Stimulated activated CD4-positive, alpha-beta T cell treated with anti-CD3 and anti-CD28 coated beads, Interleukin-1b, Interleukin-23, amount 100 ng/mL, for 1 hour (primary cell): Measurements from ENCODE around the gene PHKA1.
"Not testable (repeated sequence)": the region's sequence is repeated elsewhere in the genome, so short reads cannot be mapped to it uniquely, and the experiment has no call there.

ENCODE experiments used
- DNase-seq, 2 donors: peaks; one replicate each; pipeline ENCODE4 v3.0.0-alpha.2; 2020; ENCODE audit warnings: low read depth in 2 of 2

Gene PHKA1

GRCh38 chrX:72713599-72714477 is at the start of gene PHKA1:
Gene PHKA1 (minus strand): TSS chrX:72714306. CDS start chrX:72713880, 426 bp downstream.
- peak in 1 of 2 donors; percentile 27 for DNase-seq

DNA sequence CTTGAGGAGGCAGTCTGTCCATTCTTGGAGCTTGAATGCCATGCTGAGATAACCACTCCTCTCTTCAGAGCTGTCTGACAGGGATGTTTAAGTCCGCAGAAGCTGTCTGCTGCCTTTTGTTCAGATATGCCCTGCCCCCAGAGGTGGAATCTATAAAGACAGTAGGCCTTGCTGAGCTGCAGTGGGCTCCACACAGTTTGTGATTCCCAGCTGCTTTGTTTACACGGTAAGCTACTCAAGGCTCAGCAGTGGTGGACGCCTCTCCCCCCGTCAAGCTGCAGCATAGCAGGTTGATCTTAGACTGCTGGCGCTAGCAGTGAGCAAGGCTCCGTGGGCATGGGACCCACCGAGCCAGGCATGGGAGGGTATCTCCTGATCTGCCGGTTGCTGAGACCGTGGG is 46.3 kb upstream of the PHKA1 start:
- DNase-seq = not testable (repeated sequence)

- not testable (repeated sequence) for DNase-seq
Observed at GRCh38 chrX:72748545-72748944, 34.4 kb upstream of the PHKA1 start.

GRCh38 chrX:72745546-72745945 is 31.4 kb upstream of the PHKA1 start:
- not testable (repeated sequence) for DNase-seq

- no peak for DNase-seq
Observed at GRCh38 chrX:72735561-72735960, 21.5 kb upstream of the PHKA1 start.

DNA sequence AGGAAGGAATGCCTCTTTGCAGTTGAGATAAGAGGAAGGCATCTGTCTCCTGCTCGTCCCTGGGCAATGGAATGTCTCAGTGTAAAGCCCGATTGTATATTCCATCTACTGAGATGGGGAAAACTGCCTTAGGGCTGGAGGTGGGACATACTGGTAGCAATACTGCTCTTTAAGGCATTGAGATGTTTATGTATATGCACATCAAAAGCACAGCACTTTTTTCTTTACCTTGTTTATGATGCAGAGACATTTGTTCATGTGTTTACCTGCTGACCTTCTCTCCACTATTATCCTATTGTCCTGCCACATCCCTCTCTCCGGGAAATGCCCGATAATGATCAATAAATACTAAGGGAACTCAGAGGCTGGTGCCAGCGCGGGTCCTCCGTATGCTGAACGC is 19.5 kb upstream of the PHKA1 start:
- DNase-seq = not testable (repeated sequence)

- DNase-seq = no peak
Observed at GRCh38 chrX:72727846-72728245, 13.7 kb upstream of the PHKA1 start.

GRCh38 chrX:72716766-72717165 is 2.7 kb upstream of the PHKA1 start:
- no peak for DNase-seq

- DNase-seq = no peak
Observed at GRCh38 chrX:72715546-72715945, 1.4 kb upstream of the PHKA1 start.

GRCh38 chrX:72714478-72714916 is 391 bp upstream of the PHKA1 start:
- DNase-seq = no peak

GRCh38 chrX:72713130-72713529 is 976 bp downstream of the PHKA1 start:
- DNase-seq = no peak

DNA sequence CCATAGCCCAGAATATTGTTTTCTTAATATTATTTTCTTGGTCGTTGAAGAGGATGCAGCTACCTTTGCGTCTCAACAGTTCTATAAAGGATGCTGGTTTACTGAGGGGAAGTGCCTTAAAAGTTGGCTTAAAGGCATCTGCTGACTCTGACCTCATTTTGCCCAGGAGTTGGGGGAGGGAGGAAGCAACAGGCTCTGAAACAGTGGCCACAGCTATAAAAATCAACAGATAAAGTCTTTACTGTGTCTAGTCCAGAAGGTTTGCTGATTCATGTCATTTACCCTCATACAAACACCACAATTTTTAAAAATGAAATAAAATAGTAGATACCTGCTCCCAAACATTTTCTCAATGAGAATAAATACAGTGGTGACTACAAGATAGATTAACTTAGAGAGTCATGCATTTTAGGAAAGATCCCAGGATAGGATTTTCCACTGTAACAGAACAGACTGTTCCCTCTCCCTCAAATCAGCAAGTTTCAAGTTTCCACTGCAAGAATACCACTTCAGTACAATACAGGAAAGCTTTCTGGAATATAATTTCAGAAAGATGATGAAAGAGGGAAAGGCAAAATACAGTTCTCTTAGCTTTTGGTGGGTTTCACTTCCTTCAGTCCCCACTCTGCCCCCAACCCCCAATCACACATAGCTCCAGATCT is 1.9 kb downstream of the PHKA1 start:
- DNase-seq = no peak

GRCh38 chrX:72705814-72706213 is 8.3 kb downstream of the PHKA1 start:
- no peak for DNase-seq

DNA sequence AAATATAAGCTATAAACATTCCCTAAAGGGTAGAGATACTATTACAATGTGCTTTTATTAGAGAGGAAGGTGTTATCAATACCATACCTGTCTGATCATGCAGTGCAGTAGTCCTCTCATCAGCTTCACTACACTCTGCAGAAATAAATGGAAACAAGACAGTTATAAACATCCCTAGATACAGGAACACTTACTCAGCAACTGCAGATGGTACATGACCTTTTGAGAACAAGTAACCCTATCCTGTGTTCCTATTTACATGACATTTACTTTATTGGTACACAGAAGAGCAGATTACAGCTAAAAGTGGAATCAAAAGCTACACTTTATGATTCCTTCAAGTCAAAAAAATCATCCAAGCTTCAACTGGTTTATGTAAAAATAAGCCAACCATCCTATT is 9.0 kb downstream of the PHKA1 start:
- DNase-seq = no peak

- DNase-seq = no peak
Observed at GRCh38 chrX:72694170-72694569, 19.9 kb downstream of the PHKA1 start.

GRCh38 chrX:72693477-72693876 is 20.6 kb downstream of the PHKA1 start:
- DNase-seq = no peak

GRCh38 chrX:72687396-72687795 is 26.7 kb downstream of the PHKA1 start:
- no peak for DNase-seq

DNA sequence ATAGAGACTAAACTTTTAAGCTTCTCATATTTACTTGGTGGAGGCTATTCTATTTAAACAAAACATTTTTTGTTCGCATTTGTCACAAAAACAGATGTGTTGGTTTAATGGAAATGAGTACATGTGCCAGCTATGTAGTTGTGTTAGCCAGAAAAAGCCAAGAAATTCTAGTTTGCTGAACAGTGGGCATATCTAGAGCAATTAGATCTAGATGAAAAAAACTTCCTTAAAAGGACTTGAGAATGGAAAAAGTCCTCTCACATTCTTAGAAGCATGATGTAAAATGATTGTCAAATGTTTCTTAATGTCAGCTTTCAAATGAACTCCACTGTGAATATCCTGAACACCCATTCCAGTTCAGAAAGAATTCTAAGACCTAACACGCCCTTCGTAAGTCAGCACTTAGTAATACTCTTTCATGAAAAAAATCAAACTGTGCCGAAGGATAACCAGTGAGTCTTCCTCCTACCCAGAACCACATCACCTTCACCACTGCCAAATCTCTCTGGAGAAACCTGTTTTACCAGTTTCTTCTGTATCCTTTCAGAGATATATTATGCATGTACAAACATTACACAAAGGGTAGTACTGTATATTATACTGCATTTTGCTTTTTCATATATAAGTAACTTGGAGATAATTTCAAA is 28.2 kb downstream of the PHKA1 start:
- no peak for DNase-seq

DNA sequence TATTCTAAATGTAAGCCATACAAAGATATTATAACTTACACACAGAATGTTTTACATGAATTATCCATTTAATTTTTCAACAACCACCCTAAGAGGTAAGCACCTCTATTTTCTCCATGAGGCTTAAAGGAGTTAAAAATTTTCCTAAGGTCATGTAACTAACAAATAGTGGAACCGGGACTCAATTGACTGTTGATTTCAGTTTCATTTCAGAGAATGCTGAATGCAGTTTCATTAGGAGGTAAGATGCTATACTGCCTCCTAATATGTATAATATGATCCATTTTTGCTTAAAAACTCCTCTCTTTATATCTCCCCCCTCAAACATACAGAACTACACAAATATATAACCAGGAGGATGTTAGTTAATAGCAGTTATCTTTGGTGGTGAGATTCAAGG is 29.1 kb downstream of the PHKA1 start:
- DNase-seq = no peak

DNA sequence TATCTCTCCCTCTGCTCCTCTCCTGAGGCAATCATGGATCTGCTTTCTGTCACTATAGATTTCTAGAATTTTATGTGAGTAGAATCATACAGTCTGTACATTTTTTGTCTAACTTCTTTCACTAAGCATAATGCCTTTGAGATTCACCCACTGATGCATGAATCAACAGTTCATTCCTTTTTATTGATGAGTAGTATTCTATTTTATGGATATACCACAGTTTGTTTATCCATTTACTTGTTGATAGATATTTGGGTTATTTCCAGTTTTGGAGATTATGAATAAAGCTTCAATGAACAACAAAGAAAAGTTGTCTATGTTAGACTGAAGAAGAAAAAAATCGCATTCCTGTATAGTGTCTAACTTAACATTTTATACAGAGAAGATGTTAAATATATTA is 30.5 kb downstream of the PHKA1 start:
- DNase-seq = no peak

GRCh38 chrX:72676465-72676864 is 37.6 kb downstream of the PHKA1 start:
- no peak for DNase-seq

GRCh38 chrX:72673951-72674350 is 40.2 kb downstream of the PHKA1 start:
- DNase-seq = not testable (repeated sequence)

GRCh38 chrX:72669508-72669907 is 44.6 kb downstream of the PHKA1 start:
- DNase-seq = not testable (repeated sequence)
